SK-N-SH (cell line): ENCODE data around the gene TMEM200B.

ENCODE experiments used
- CHD2 ChIP-seq: fragments of 150-350 bp; IDR thresholded peaks from 2 replicates; pipeline ENCODE4 v1.6.1; 2018; ENCODE audit warnings: low read length; ENCODE audit not compliant: partially characterized antibody
- CTCF ChIP-seq: fragments of 200-600 bp; sonication (generic); IDR thresholded peaks from 2 replicates; pipeline ENCODE4 v1.6.1; 2017; ENCODE audit warnings: antibody characterized with exemption, mild to moderate bottlenecking, moderate library complexity
- EZH2phosphoT487 ChIP-seq: fragments of 200-600 bp; sonication (generic); IDR thresholded peaks from 2 replicates; pipeline ENCODE4 v1.6.1; 2017; ENCODE audit warnings: low read depth, mixed run types, mild to moderate bottlenecking, antibody characterized with exemption, moderate library complexity, borderline replicate concordance
- MXI1 ChIP-seq: IDR thresholded peaks from 2 replicates; pipeline ENCODE4 v1.6.1; 2012; ENCODE audit warnings: mild to moderate bottlenecking, low read depth, low read length, improper control_type of control experiment
- RAD21 ChIP-seq: IDR thresholded peaks from 2 replicates; pipeline ENCODE4 v1.6.1; 2012; ENCODE audit warnings: mild to moderate bottlenecking, low read length
- RXRA ChIP-seq: IDR thresholded peaks from 2 replicates; pipeline ENCODE4 v1.4.0; 2012; ENCODE audit warnings: low read depth, mild to moderate bottlenecking, borderline replicate concordance
- SMC3 ChIP-seq: IDR thresholded peaks from 2 replicates; pipeline ENCODE4 v1.6.1; 2012; ENCODE audit warnings: low read depth, low read length, improper control_type of control experiment

- TF ChIP-seq EZH2phosphoT487 (no peak), CTCF (no peak), RXRA (no peak), RAD21 (no peak), SMC3 (no peak), CHD2 (no peak), MXI1 (no peak)
These were observed 29.3 kb downstream of the TMEM200B start for GRCh38 chr1:29094433-29094832.
